ENCODE measurements around the gene GPC6. TPM values are rescaled to one million over a fixed set of nuclear protein-coding genes. Genes with fewer than 3 reads are reported as not detected.

GPC6 gene
- total RNA-seq, 1 experiment from 2014 or later: not detected

DNA sequence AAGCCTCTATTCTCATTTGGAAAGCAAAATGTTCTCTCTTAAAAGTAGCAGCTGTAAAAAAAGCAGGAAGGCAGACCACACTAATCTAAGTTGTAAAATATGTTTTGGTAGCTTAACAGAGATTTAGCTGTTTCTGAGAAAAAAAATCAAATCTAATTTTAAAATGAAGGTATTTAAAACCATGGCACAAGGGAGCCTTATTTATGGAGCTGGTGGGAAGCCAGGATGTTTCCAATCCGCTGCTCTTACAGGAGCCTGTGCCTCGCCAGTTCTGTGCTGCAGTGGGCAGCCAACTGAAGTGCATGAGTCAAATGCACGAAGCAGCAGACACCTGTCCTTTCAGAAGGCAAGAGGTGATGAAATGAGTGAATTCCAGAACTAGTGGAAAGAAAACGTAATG, 28.2 kb downstream of the GPC6 start:
- intact Hi-C loops (cut with micrococcal nuclease; ENCODE audit: unreplicated experiment): no loop called here
- Mint-ChIP-seq H3K27me3 (ENCODE audit: unreplicated experiment) (no peaks in the 10 kb centered on the region), H3K27ac (ENCODE audit: unreplicated experiment) (no peak overlapping the region), H3K9me3 (ENCODE audit: low read depth, unreplicated experiment) (no peaks in the 10 kb centered on the region), H3K36me3 (ENCODE audit: insufficient read depth, unreplicated experiment) (no peaks in the 10 kb centered on the region), H3K4me1 (ENCODE audit: low read depth, unreplicated experiment) (no peaks in the 10 kb centered on the region), H3K4me3 (ENCODE audit: low read depth, unreplicated experiment) (no peak overlapping the region)
- TF ChIP-seq, protein P1, sequence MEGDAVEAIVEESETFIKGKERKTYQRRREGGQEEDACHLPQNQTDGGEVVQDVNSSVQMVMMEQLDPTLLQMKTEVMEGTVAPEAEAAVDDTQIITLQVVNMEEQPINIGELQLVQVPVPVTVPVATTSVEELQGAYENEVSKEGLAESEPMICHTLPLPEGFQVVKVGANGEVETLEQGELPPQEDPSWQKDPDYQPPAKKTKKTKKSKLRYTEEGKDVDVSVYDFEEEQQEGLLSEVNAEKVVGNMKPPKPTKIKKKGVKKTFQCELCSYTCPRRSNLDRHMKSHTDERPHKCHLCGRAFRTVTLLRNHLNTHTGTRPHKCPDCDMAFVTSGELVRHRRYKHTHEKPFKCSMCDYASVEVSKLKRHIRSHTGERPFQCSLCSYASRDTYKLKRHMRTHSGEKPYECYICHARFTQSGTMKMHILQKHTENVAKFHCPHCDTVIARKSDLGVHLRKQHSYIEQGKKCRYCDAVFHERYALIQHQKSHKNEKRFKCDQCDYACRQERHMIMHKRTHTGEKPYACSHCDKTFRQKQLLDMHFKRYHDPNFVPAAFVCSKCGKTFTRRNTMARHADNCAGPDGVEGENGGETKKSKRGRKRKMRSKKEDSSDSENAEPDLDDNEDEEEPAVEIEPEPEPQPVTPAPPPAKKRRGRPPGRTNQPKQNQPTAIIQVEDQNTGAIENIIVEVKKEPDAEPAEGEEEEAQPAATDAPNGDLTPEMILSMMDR (IDR thresholded peaks at IDR 0.05; ENCODE audit: unreplicated experiment): no peak
- no peak for DNase-seq
- no TSS peak for BruUV-seq (replicated peaks)
- CTCF ChIA-PET: no interaction called here

DNA sequence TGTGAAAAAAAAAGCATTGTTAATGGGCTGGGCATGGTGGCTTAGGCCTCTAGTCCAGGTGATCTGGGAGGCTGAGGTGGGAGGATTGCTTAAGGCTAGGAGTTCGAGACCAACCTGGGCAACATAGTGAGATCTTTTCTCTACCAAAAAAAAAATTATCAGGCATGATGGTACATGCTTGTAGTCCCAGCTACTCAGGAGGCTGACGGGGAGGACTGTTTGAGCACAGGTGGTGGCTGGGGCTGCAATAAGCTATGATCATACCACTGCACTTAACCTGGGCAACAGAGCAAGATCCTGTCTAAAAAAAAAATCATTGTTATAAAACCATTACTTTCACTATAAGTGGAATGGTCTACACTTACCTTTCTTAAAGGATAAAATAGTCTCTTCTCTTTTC, 30.4 kb downstream of the GPC6 start:
- Mint-ChIP-seq H3K27me3 (ENCODE audit: unreplicated experiment) (no peaks in the 10 kb centered on the region), H3K4me1 (ENCODE audit: low read depth, unreplicated experiment) (no peaks in the 10 kb centered on the region), H3K4me3 (ENCODE audit: low read depth, unreplicated experiment) (no peak overlapping the region), H3K36me3 (ENCODE audit: insufficient read depth, unreplicated experiment) (no peaks in the 10 kb centered on the region), H3K27ac (ENCODE audit: unreplicated experiment) (no peak overlapping the region), H3K9me3 (ENCODE audit: low read depth, unreplicated experiment) (no peaks in the 10 kb centered on the region)
- intact Hi-C loops (cut with micrococcal nuclease; ENCODE audit: unreplicated experiment): no loop called here
- CTCF ChIA-PET: no interaction called here
- no TSS peak for BruUV-seq (replicated peaks)
- TF ChIP-seq, protein P1 (IDR thresholded peaks at IDR 0.05; ENCODE audit: unreplicated experiment): no peak
- no peak for DNase-seq

DNA sequence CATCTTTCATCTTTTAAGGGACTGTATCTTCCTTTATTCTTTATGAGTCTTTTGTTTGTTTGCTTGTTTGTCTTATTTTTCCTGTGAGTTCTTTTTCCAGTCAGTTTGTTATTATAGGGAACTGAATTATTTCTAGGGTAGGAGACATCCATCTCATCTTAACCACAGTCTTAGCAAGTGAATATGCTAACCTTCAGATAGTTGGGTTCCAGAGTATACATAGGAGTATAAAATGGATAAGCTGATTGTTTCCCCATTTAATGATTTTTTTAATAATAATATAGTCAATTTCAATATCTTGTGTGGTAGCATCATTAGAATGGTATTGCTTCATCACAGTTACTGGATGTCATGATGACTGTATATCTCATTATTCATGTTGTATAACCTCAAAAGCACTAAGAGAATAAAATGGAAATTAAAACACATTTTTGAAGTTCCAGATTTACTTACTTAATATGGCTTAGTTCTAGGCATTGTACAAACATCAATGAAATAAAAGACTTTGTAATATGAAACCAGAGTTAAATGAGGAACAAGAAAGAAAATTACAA, 33.0 kb downstream of the GPC6 start:
- intact Hi-C loops (cut with micrococcal nuclease; ENCODE audit: unreplicated experiment): no loop called here

DNA sequence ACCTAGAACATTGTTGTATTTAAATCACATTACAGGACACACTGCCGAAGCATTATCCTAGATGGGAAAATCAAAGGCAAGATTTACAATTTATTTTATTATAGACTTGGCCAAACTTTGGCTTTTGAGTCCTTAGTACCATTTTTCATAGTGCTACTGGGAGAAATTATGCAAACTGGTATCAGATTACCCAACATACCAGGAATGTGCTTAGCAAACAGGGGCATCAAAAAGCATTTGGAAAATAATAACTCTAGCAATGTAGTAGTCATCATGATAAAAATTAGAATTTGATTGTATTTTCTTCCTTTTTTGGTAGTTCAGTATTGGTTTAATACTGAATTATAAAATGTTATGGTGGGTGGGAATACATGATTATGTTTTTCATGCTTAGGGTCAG, 34.0 kb downstream of the GPC6 start:
- no TSS peak for BruUV-seq (replicated peaks)
- CTCF ChIA-PET: no interaction called here
- no peak for DNase-seq
- H3K27ac Mint-ChIP-seq (ENCODE audit: unreplicated experiment): no peak overlapping the region
- H3K36me3 Mint-ChIP-seq (ENCODE audit: insufficient read depth, unreplicated experiment): no peaks in the 10 kb centered on the region
- H3K9me3 Mint-ChIP-seq (ENCODE audit: low read depth, unreplicated experiment): no peaks in the 10 kb centered on the region
- H3K4me3 Mint-ChIP-seq (ENCODE audit: low read depth, unreplicated experiment): no peak overlapping the region
- TF ChIP-seq, protein P1 (IDR thresholded peaks at IDR 0.05; ENCODE audit: unreplicated experiment): no peak
- intact Hi-C loops (cut with micrococcal nuclease; ENCODE audit: unreplicated experiment): no loop called here
- no peaks in the 10 kb centered on the region for H3K27me3 Mint-ChIP-seq (ENCODE audit: unreplicated experiment)
- H3K4me1 Mint-ChIP-seq (ENCODE audit: low read depth, unreplicated experiment): no peaks in the 10 kb centered on the region

More for the DNA sequence above, 33.0 kb downstream of the GPC6 start:
- CTCF ChIA-PET: no interaction called here
- no peaks in the 10 kb centered on the region for H3K36me3 Mint-ChIP-seq (ENCODE audit: insufficient read depth, unreplicated experiment)
- no peaks in the 10 kb centered on the region for H3K9me3 Mint-ChIP-seq (ENCODE audit: low read depth, unreplicated experiment)
- H3K27ac Mint-ChIP-seq (ENCODE audit: unreplicated experiment): no peak overlapping the region
- H3K4me3 Mint-ChIP-seq (ENCODE audit: low read depth, unreplicated experiment): no peak overlapping the region
- TF ChIP-seq, protein P1 (IDR thresholded peaks at IDR 0.05; ENCODE audit: unreplicated experiment): no peak
- H3K27me3 Mint-ChIP-seq (ENCODE audit: unreplicated experiment): no peaks in the 10 kb centered on the region
- BruUV-seq (replicated peaks): no TSS peak
- H3K4me1 Mint-ChIP-seq (ENCODE audit: low read depth, unreplicated experiment): no peaks in the 10 kb centered on the region
- DNase-seq: no peak

Measured in Calu3 (cell line).